Activated CD8-positive, alpha-beta memory T cell treated with anti-CD3 and anti-CD28 coated beads, Interleukin-2, amount 50 U/mL, for 24 hours (primary cell): ENCODE results near the gene NFAM1.

Source experiments
- DNase-seq: peaks from one replicate; pipeline ENCODE4 v3.0.0-alpha.2; 2020; ENCODE audit errors: extremely low read depth

NFAM1 gene

GRCh38 chr22:42383851-42384417 is 48.3 kb downstream of the NFAM1 start:
- no peak for DNase-seq

DNA sequence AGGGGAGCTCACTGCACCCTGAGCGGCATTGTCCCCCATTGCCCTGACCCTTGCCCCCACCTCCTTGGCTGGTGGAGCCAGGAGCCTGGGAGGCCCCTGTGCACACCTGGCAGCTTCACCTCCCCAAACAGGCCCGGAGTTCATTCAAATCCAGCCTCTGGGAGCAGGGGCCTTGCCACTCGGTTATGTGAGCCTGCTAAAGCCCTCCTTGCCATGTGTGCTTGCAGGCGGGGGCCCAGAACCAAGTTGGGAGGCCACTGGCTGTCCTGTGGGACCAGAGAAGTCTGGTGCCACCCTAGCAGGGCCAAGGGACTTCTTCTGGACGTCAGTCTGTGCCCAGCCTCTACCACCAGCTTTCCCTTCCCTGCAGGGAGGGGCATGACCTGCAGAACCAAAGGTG is 48.9 kb downstream of the NFAM1 start:
- no peak for DNase-seq

- no peak for DNase-seq
Measured at GRCh38 chr22:42380769-42381551, 51.2 kb downstream of the NFAM1 start.

- no peak for DNase-seq
Measured at GRCh38 chr22:42379966-42380537, 52.2 kb downstream of the NFAM1 start.

GRCh38 chr22:42376711-42377554 is 55.3 kb downstream of the NFAM1 start:
- DNase-seq: no peak

GRCh38 chr22:42375982-42376381 is 56.2 kb downstream of the NFAM1 start:
- no peak for DNase-seq

DNA sequence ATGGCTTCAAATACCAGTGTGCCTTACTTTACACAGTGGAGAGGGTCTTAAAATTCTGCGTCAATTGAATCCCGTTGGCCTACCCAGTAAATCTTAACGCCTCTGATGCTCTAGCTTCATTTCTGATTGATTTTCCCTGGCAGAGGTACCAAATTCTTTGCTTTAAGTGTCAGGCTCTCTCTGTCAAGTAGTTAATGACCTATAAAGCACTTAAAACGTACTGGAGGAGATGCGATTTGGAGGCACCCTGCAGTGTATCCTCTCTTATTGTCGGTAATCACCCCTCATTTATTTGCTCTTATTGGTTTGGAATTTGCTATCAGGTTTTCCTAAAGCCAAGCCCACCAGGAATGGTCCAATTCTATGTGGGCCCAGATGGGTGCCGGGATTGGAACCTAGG is 59.2 kb downstream of the NFAM1 start:
- DNase-seq: no peak

- DNase-seq: no peak
Measured at GRCh38 chr22:42371501-42371900, 60.7 kb downstream of the NFAM1 start.

- DNase-seq: no peak
Measured at GRCh38 chr22:42371099-42371498, 61.1 kb downstream of the NFAM1 start.

- DNase-seq: peak; percentile 71
Measured at GRCh38 chr22:42369250-42370041, 62.8 kb downstream of the NFAM1 start.

- DNase-seq: no peak
Measured at GRCh38 chr22:42368379-42369249, 63.6 kb downstream of the NFAM1 start.

DNA sequence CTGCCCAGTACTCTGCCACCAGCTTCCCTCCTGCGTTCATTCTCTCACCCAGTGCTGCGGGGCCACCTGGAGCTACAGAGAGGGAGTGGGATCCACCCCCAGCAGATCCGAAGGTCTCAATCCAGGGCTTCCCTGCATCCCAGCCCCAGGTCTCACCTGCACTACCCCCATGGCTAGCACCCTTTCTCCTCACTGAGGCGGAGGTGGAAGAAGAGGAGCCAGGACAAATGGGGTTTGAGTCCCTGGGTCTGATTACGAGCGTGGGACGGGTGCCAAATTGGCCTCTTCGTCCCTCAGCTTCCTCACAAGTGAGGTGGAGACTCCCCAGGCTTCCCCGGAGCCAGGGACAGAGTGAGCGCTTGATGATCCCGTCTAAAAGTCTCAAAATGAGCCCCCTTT is 64.2 kb downstream of the NFAM1 start:
- no peak for DNase-seq

GRCh38 chr22:42366806-42367581 is 65.2 kb downstream of the NFAM1 start:
- no peak for DNase-seq

DNA sequence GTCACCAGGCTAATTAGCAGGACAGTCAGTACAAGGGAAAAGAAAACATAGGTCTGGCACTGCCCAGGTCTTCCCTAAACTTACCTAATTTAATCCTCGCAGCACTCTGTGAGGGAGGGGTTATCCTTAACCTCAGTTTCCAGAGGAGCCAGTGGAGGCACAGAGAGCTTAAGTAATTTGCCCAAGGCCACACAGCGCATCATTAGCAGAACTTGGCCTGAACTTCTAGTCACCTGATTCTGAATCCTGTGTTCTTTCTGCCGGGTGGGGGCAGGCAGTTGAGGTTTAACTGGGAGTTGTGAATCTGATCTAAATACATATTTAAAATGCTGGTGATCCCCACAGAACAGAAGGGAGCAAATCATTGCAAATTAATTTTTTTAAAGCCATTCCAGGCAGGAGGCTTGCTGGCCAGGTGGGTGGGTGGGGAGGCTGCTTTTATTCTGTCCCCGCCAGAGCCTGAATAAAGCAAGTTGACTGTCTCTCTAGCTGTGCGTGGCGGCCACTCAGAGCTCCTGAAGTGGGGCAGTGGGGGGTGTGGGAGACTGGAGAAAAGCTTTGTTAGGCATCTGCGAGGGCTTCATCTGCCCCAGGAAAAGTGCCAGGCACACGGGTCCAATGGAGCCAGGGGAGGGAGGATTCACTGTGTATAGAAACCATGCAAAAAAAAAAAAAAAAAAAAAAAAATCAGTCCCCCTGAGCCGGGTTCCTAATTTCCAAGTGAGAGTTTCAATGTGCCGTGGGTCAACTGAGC is 66.1 kb downstream of the NFAM1 start:
- no peak for DNase-seq

DNA sequence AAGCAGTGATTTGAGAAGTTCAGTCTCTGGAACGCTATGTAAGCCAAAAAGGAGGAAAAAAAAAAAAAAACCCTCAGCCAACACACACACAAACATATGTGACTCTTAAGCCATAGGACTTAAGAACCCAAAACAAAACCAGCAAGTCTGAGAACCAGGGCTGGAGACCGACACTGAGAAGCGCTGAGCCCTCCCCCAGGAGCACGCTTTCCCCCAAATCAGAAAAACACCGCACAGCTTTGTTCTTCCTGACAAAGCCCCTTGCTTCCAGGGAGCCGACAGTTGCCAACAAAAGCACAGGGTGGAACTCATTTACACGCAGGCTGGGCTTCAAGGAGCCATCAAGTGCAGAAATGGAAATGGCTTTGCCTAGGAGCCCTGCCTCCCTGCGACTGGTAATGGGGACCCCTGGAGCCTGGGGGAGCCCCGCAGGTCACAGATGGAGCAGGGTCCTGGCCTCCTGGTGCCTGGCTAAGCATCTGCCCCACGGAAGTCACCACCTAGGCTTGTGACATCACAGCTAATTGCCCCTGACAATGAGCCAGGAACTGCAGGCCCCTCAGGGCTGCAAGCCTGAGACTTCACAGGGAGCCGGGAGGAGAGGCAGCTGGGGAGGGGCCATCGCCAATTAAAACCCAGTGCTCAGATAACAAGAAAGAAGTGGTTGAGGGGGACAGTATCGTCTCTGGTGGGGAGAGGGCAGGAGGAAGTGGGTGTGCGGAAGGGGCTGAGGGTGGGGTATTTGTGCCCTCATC is 66.9 kb downstream of the NFAM1 start:
- no peak for DNase-seq

DNA sequence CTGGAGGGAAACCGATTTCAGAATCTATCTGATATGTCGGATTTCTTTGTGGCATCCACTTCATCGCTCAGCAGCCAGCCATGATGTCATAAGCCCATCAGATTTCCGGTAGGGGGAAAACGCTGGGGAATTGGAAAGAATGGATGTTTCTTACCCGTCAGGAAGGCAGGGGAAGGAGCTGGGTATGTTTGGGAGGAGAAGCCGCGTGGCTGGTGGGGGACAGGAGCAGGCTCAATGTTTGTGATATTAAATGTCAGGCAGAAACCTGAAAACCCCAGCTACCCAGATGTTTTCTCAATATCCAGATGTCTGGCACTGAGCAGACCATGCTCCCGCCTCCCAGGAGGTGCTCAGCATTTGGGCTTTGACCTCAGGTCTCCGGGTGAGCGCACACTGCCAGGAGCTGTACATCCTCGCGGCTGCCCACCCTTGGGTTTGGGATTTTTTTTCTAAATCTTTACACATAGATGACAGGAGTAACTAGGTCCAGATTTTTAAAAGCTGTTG is 67.5 kb downstream of the NFAM1 start:
- no peak for DNase-seq

DNA sequence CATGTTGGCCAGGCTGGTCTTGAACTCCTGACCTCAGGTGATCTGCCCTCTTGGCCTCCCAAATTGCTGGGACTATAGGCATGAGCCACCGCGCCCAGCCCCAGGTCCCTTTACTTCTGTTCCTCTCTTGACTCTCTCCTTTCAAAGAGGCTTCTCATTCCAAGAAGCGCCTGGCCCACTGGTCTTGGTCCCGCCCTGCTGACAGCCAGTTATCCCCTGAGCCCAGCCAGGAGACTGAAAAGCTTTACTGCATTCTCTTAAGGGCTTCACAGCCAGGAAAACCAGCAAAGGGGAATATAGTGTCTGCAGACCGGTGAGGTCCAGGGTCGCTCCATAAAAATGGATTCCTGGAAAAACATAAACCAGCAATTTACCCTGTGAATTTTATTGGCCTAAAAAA is 68.3 kb downstream of the NFAM1 start:
- DNase-seq: no peak

DNA sequence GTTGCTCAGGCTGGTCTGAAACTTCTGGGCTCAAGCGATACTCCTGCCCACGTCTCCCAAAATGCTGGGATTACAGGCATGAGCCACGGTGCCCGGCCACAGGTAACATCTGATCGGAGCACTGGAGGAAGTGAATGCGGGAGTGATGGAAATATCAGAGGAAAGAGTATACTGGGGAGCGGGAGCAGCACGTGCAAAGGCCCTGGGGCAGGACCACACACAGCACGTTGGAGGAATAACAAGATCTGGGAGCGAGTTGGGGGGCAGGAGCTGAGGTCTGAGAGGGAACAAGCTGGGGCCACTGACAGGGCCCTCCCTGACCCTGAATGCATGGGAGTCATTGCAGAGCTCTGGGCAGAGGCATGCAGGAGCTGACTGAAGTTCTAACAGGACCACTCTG is 70.7 kb downstream of the NFAM1 start:
- DNase-seq: no peak
